NB4 (cell line): ENCODE data around the gene FAM156A.
"Not testable (repeated sequence)": the region's sequence is repeated elsewhere in the genome, so short reads cannot be mapped to it uniquely, and the experiment has no call there.

Experiments
- DNase-seq: peaks from one replicate; pipeline ENCODE4 v3.0.0; 2010; ENCODE audit warnings: low read depth
- H3K4me3 ChIP-seq: one replicate; pipeline ENCODE4 v1.5.1; 2011; ENCODE audit warnings: mild to moderate bottlenecking, low read depth, low read length, moderate library complexity
- MYC ChIP-seq: IDR thresholded peaks from 2 replicates; pipeline ENCODE4 v1.6.1; 2011; ENCODE audit warnings: low read depth, low read length
- POLR2A ChIP-seq: IDR thresholded peaks from 2 replicates; pipeline ENCODE4 v1.6.1; 2011; ENCODE audit warnings: mild to moderate bottlenecking; ENCODE audit not compliant: insufficient read length; ENCODE audit errors: extremely low read depth
- TF ChIP-seq, protein P1 (sequence below): IDR thresholded peaks from one replicate; pipeline ENCODE4 v1.5.1; 2012; ENCODE audit warnings: low read depth, low read length
- TF ChIP-seq, protein P2 (sequence below): IDR thresholded peaks from 2 replicates; pipeline ENCODE4 v1.6.1; 2011; ENCODE audit warnings: low read depth, low read length

FAM156A gene

DNA sequence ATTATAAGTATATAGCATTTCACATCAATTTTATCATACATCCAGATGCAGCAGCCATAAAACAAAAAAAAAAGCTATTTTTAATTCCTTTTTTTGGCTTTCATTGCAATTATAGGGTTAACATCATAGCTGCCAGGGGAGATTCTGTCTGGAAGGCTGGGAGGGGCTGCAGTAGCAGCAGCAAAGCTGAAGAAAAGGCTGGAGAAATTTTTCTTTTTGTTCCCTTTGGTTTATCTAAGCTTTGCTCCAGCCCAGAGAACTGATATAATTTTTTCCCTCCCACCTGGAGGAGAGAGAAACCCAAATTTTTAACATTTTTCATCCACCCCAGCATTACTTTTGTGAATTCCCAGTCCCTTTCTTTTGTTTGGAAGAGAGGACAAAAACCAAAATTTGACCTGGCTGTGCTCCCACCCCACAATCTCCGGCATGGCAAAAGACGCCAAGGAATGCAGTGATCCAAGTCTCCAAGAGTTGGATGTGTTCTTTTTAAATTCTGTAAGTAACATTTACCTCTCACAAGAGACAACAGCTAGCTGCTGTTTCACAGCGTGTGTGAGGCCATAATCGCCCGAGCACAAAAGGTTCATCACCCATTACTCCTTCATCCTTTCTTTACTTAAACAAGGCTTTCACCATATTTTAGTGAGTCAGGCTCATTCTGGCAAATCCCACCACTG is 25.1 kb upstream of the FAM156A start:
- TF ChIP-seq, protein P1, sequence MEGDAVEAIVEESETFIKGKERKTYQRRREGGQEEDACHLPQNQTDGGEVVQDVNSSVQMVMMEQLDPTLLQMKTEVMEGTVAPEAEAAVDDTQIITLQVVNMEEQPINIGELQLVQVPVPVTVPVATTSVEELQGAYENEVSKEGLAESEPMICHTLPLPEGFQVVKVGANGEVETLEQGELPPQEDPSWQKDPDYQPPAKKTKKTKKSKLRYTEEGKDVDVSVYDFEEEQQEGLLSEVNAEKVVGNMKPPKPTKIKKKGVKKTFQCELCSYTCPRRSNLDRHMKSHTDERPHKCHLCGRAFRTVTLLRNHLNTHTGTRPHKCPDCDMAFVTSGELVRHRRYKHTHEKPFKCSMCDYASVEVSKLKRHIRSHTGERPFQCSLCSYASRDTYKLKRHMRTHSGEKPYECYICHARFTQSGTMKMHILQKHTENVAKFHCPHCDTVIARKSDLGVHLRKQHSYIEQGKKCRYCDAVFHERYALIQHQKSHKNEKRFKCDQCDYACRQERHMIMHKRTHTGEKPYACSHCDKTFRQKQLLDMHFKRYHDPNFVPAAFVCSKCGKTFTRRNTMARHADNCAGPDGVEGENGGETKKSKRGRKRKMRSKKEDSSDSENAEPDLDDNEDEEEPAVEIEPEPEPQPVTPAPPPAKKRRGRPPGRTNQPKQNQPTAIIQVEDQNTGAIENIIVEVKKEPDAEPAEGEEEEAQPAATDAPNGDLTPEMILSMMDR, result no peak
- TF ChIP-seq, protein P2, sequence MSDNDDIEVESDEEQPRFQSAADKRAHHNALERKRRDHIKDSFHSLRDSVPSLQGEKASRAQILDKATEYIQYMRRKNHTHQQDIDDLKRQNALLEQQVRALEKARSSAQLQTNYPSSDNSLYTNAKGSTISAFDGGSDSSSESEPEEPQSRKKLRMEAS, result no peak
- TF ChIP-seq POLR2A (no peak), MYC (no peak)
- no peak overlapping the region for H3K4me3 ChIP-seq
- DNase-seq, result no peak

DNA sequence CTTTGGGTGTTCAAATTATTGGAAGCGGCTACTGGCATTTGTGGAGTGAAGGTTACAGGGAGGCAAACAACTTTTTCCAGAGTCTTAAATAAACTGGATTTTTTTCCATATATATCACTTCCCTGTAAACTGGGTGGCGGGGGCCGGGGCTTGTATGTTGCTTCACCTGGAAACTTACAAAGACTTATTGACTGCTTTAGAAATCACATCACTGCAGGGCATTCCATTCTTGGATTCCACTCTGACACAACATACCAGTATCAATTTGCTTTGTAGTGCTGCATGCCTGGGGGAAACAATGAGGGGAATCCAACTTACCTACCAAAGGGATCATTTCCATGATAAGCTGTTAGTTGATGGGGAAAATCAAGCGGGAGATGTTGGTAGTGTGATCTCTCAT is 21.7 kb upstream of the FAM156A start:
- no peak for DNase-seq
- TF ChIP-seq, protein P2, result no peak
- TF ChIP-seq POLR2A (no peak), MYC (no peak)
- TF ChIP-seq, protein P1, result no peak
- H3K4me3 ChIP-seq, result no peak overlapping the region

DNA sequence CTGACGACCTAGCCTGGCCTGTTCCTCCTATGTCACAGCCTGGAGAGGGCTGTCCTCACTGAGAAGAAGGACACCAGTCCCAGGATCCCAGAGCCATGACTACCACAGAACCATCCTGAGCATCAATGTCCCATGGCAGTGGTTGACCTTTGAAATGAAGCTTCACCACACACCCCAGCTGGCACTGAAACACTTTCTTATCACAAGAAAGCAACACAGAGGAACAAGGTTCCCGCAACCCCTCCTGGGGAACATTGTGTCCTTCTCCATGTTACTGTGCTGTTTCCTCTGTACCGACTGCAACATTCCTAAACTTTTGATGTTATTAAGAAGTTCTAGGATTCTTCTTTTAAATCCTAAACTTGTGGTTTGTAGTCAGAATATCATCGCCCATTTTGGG is 21.2 kb upstream of the FAM156A start:
- TF ChIP-seq MYC (no peak), POLR2A (no peak)
- TF ChIP-seq, protein P1, result no peak
- TF ChIP-seq, protein P2, result no peak
- no peak for DNase-seq
- no peak overlapping the region for H3K4me3 ChIP-seq

DNA sequence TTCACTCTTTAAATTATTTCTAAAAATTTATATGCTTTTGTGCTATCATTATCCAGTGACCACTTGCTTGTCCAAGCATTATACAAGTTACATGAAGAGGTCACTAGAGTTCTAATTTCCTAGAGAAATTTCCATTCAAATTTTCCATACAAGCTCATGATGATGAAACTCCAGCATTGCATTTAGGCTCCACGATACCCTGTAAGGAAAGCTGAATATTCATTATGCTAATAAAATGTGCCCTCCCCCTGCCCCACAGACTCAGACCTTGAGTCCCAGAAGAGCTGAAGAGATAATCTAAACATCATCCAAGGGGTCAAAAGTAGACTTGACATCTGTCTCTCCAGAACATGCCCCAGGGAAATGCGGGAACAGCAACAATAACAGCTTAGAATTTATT is 19.6 kb upstream of the FAM156A start:
- DNase-seq, result no peak
- H3K4me3 ChIP-seq, result no peak overlapping the region
- TF ChIP-seq, protein P2, result no peak
- TF ChIP-seq, protein P1, result no peak
- TF ChIP-seq POLR2A (no peak), MYC (no peak)

DNA sequence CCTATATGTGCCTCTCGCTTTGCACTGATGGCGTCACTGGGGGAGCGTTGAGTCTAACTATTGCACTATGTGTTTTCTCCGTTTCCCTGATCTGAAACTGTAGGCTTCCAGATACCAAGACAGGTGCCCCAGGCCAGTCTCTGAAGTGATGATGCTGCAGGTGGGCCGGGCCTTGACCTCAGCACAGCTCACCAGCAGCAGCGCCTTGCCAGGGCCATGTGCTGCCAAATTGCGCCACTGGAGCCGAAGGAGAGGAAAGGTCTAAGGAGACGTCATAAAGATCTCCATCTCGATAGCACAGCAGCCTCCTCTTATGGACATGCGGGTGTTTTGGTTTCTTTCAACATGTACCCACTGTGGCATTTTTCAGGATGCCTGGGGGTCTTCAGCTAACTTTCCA is 17.3 kb upstream of the FAM156A start:
- DNase-seq, H3K4me3 ChIP-seq: not testable (repeated sequence)

DNA sequence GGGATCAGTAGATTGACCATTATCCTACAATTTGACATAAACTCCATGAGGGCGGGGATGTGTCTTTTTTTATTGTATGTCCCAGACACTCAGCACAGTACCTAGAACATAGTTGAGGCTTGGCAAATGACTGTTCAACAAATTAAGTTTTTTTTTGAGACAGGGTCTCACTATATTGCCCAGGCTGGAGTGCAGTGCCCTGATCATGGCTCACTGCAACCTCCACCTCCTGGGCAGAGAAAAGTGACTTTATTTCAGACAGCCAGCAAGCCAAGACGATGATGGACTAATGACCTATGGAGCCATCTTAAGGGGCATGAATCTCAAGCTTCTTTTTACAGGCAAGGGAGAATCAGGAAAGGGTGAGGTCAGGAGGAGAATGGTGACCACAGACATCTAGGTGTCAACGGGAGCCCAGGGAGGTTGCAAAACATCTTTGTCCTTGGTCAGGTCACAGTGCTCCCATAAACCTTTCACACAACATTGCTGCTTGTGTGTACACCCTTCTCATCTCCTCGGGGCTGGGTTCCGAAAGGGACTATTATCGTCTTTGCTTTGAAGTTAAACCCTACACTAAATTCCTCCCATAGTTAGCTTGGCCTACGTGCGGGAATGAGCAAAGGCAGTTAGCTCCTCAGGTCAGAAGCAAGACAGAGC is 16.1 kb upstream of the FAM156A start:
- DNase-seq, H3K4me3 ChIP-seq: not testable (repeated sequence)

DNA sequence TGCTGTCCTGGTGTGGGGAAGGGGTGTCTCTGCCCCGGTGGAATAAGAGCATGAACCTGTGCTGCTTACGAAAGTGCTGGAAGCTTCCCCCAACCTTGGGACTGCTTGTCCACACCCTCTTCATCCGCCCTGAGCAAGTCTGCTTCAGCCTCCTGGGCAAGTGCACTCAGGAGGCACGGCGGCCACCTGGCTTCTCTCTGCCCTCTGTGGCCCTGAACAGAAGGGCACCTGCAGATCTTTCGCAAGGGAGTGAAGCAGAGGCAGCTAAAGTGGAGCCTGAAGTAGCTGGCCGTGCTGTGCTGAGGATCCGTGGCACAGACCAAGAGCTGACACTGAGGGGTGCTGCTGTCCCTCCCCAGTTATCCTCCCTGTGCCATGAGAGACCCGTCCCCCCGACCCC is 9.6 kb upstream of the FAM156A start:
- not testable (repeated sequence) for DNase-seq, H3K4me3 ChIP-seq

DNA sequence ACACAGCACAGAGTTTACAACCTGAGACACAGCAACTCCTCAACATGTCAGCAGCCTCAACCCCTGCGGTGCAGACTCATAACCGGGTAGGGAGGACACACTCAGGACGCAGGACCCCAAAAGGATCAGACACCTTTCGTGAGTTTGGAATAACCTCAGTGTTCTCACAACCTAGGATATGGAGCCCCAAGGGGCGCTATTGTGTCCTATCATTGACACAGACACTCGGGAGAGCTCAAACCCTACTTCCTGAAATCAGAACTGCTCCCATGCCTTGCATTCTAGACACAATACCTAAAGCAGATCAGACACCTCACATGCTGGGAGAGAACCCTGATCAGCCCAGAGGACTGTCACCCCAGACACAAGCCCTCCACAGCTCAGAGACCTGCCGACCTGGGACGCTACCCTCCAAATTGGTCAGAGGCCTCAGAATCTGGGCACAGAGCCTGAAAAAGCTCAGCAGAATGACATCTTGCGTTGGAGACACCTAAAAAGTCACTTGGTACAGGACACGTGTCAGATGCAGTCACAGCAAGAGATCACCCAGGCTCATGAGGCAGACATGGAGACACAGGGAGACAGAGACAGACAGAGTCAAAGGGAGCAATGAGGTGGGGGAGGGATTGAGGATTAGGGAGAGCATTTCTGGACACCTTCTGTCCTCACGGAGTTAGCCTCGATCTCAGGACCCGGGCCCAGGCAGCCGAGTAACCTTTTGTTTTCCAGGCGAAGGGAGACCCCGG is 8.8 kb upstream of the FAM156A start:
- not testable (repeated sequence) for DNase-seq, H3K4me3 ChIP-seq

DNA sequence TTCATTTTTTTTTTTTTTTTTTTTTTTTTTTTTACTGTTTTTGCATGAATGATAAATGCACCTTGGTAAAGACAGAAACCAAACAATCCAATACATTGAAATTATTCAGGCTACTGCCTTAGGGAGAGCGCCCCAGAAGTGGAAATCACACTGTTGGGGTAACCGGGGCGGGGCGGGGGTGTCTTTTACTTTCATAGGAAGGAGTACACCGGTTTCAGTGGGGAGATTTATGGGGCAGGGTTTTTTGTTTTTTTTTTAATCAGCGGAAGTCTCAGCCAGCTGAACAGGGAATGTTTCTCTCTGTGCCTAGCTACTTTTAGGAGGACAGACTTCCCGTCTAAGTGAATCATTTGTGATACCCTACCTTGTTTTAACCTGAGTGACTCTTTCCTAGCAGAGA is 643 bp upstream of the FAM156A start:
- H3K4me3 ChIP-seq, DNase-seq: not testable (repeated sequence)

DNA sequence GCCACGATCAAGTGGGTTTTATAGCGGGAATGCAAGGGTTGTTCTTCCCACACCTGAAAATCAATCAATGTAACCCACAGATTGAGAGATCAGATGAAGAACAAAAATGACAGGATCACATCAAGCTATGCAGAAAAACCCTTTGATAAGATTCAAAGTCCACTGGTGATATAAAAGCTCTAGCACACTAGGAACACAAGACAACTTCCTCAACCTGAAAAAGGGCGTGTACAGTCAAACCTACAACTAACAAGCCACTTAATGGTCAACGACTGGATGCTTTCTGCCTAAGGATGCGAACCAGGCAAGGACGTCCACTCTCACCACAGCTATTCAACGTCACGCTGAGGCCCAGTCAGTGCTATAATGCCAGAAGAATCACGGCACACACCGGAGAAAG is 8.4 kb downstream of the FAM156A start:
- not testable (repeated sequence) for DNase-seq, H3K4me3 ChIP-seq

DNA sequence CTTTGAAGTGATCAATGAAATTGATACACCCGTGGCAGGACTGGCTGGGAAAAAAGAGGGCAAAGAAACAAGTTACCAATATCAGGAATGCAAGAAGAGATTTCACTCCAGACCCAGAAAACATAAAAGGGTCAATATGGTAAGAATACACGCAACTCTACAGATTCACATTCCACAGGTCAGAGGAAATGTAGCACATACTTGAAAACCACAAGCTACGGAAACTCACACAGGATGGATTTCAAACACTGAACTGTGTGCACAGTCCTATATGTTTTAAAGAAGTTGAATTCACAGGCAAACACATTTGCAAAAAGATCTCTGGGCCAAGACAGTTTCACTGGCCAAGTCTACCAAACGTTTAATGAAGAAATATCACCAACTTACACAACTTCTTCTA is 9.0 kb downstream of the FAM156A start:
- not testable (repeated sequence) for DNase-seq, H3K4me3 ChIP-seq

DNA sequence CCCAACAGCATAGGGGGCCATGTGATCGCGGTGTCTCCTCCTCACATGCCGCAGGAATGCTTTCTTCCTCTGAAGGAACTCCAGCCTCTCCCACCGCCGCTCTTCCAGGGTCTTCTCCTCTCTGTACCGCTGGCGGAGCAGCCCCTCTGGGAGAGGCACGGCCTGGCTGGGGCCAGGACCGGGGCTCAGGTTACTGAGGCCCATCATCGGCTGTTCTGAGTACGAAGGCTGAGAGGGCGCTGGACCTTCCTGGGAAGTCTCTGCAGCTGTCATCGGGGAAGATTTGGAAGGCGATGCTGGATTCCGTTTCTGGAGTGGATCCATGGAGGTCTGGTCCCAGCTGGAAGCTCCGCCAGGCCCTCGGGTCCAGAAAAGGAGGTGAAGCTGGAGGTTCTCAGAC is 10.1 kb downstream of the FAM156A start:
- not testable (repeated sequence) for H3K4me3 ChIP-seq, DNase-seq
